ENCODE results near the gene GKN2.

Gene GKN2

GRCh38 chr2:68932402-68932801 lies 20.3 kb downstream of the GKN2 start:
- no peaks in the 10 kb centered on the region for H3K36me3 ChIP-seq
- H3K9me3 ChIP-seq (replicated peaks in 1 of 11), result peaks cover 0 to 6% (median 0%) of the 10 kb centered on the region in 11 experiments; a peak in 1 of 22 replicates
- no peak overlapping the region for H3K9ac ChIP-seq
- H3K27ac ChIP-seq, result no peak overlapping the region
- no peak overlapping the region for H3K4me2 ChIP-seq
- no peaks in the 10 kb centered on the region for H3K27me3 ChIP-seq
- no peak for TF ChIP-seq Cebpa-rat (IDR thresholded peaks at IDR 0.05)
- no peak overlapping the region for H3K4me3 ChIP-seq
- no peaks in the 10 kb centered on the region for H4K20me1 ChIP-seq
- H3K4me1 ChIP-seq, result peaks cover 0 to 8% (median 0%) of the 10 kb centered on the region in 10 experiments; a peak in 8 of 20 replicates

GRCh38 chr2:68931799-68932198 lies 20.9 kb downstream of the GKN2 start:
- Histone ChIP-seq H4K20me1 (no peaks in the 10 kb centered on the region), H3K4me1 (peaks cover 0 to 8% (median 0%) of the 10 kb centered on the region in 10 experiments; a peak in 8 of 20 replicates), H3K4me3 (no peak overlapping the region), H3K9me3 (replicated peaks in 1 of 11) (peaks cover 0 to 6% (median 0%) of the 10 kb centered on the region in 11 experiments; a peak in 1 of 22 replicates), H3K27me3 (no peaks in the 10 kb centered on the region), H3K36me3 (no peaks in the 10 kb centered on the region), H3K9ac (no peak overlapping the region), H3K27ac (no peak overlapping the region), H3K4me2 (no peak overlapping the region)
- TF ChIP-seq Cebpa-rat (IDR thresholded peaks at IDR 0.05), result no peak

- Histone ChIP-seq H4K20me1 (no peaks in the 10 kb centered on the region), H3K9me3 (replicated peaks in 1 of 11) (peaks cover 0 to 6% (median 0%) of the 10 kb centered on the region in 11 experiments; a peak in 1 of 22 replicates), H3K9ac (no peak overlapping the region), H3K4me2 (peak overlapping the region in 3 of 11 experiments; percentile 16 to 30 (median 29); a peak in 3 of 22 replicates), H3K27ac (no peak overlapping the region), H3K27me3 (no peaks in the 10 kb centered on the region), H3K4me1 (peaks cover 0 to 6% (median 0%) of the 10 kb centered on the region in 10 experiments; a peak in 8 of 20 replicates), H3K4me3 (no peak overlapping the region), H3K36me3 (no peaks in the 10 kb centered on the region)
- TF ChIP-seq Cebpa-rat (IDR thresholded peaks at IDR 0.05), result no peak
These were observed 21.5 kb downstream of the GKN2 start for GRCh38 chr2:68931149-68931711.

GRCh38 chr2:68926796-68927195 lies 25.9 kb downstream of the GKN2 start:
- H3K4me2 ChIP-seq, result no peak overlapping the region
- peaks cover 0 to 6% (median 0%) of the 10 kb centered on the region in 10 experiments; a peak in 5 of 20 replicates for H3K4me1 ChIP-seq
- peaks cover 0 to 6% (median 0%) of the 10 kb centered on the region in 11 experiments; a peak in 1 of 22 replicates for H3K9me3 ChIP-seq (replicated peaks in 1 of 11)

GRCh38 chr2:68925295-68925896 lies 27.3 kb downstream of the GKN2 start:
- Histone ChIP-seq H3K27me3 (no peaks in the 10 kb centered on the region), H3K4me1 (no peaks in the 10 kb centered on the region), H4K20me1 (no peaks in the 10 kb centered on the region), H3K9ac (no peak overlapping the region), H3K9me3 (replicated peaks in 1 of 11) (no peaks in the 10 kb centered on the region), H3K36me3 (no peaks in the 10 kb centered on the region), H3K27ac (no peak overlapping the region), H3K4me3 (no peak overlapping the region), H3K4me2 (no peak overlapping the region)
- no peak for TF ChIP-seq Cebpa-rat (IDR thresholded peaks at IDR 0.05)

More at GRCh38 chr2:68926796-68927195, 25.9 kb downstream of the GKN2 start:
- Histone ChIP-seq H3K27ac (no peak overlapping the region), H3K4me3 (no peak overlapping the region), H3K27me3 (no peaks in the 10 kb centered on the region), H3K9ac (peak overlapping the region in 2 of 11 experiments; percentile 9 to 43; a peak in 1 of 22 replicates), H3K36me3 (no peaks in the 10 kb centered on the region), H4K20me1 (no peaks in the 10 kb centered on the region)
- TF ChIP-seq Cebpa-rat (IDR thresholded peaks at IDR 0.05), result no peak

GRCh38 chr2:68921646-68922045 lies 31.0 kb downstream of the GKN2 start:
- TF ChIP-seq Cebpa-rat (IDR thresholded peaks at IDR 0.05), result no peak
- no peaks in the 10 kb centered on the region for H4K20me1 ChIP-seq
- H3K4me3 ChIP-seq, result no peak overlapping the region
- H3K27ac ChIP-seq, result no peak overlapping the region
- H3K27me3 ChIP-seq, result no peaks in the 10 kb centered on the region
- no peaks in the 10 kb centered on the region for H3K9me3 ChIP-seq (replicated peaks in 1 of 11)
- no peak overlapping the region for H3K9ac ChIP-seq
- no peaks in the 10 kb centered on the region for H3K36me3 ChIP-seq
- H3K4me1 ChIP-seq, result no peaks in the 10 kb centered on the region
- H3K4me2 ChIP-seq, result no peak overlapping the region

- Histone ChIP-seq H3K36me3 (no peaks in the 10 kb centered on the region), H3K4me3 (no peak overlapping the region), H3K4me1 (no peaks in the 10 kb centered on the region), H3K27ac (no peak overlapping the region), H3K27me3 (no peaks in the 10 kb centered on the region), H3K9ac (no peak overlapping the region), H3K9me3 (replicated peaks in 1 of 11) (no peaks in the 10 kb centered on the region), H3K4me2 (no peak overlapping the region), H4K20me1 (no peaks in the 10 kb centered on the region)
- no peak for TF ChIP-seq Cebpa-rat (IDR thresholded peaks at IDR 0.05)
These were observed 32.1 kb downstream of the GKN2 start for GRCh38 chr2:68920481-68921170.

GRCh38 chr2:68918497-68918896 lies 34.2 kb downstream of the GKN2 start:
- H3K36me3 ChIP-seq, result no peaks in the 10 kb centered on the region
- H3K27me3 ChIP-seq, result no peaks in the 10 kb centered on the region
- H3K4me1 ChIP-seq, result no peaks in the 10 kb centered on the region
- no peak overlapping the region for H3K27ac ChIP-seq
- no peak overlapping the region for H3K4me2 ChIP-seq
- no peak for TF ChIP-seq Cebpa-rat (IDR thresholded peaks at IDR 0.05)
- no peaks in the 10 kb centered on the region for H3K9me3 ChIP-seq (replicated peaks in 1 of 11)
- H3K4me3 ChIP-seq, result no peak overlapping the region
- no peak overlapping the region for H3K9ac ChIP-seq
- H4K20me1 ChIP-seq, result no peaks in the 10 kb centered on the region

- H4K20me1 ChIP-seq, result no peaks in the 10 kb centered on the region
- H3K4me3 ChIP-seq, result no peak overlapping the region
- peaks cover 1 to 13% (median 9%) of the 10 kb centered on the region in 10 experiments; a peak in 16 of 20 replicates for H3K4me1 ChIP-seq
- H3K27me3 ChIP-seq, result no peaks in the 10 kb centered on the region
- H3K9ac ChIP-seq, result no peak overlapping the region
- TF ChIP-seq Cebpa-rat (IDR thresholded peaks at IDR 0.05), result no peak
- H3K4me2 ChIP-seq, result no peak overlapping the region
- no peaks in the 10 kb centered on the region for H3K9me3 ChIP-seq (replicated peaks in 1 of 11)
- H3K27ac ChIP-seq, result no peak overlapping the region
- H3K36me3 ChIP-seq, result no peaks in the 10 kb centered on the region
These were observed 35.5 kb downstream of the GKN2 start for GRCh38 chr2:68917034-68917718.
